ENCODE results near the gene SLC3A2. TPM values are rescaled to one million over a fixed set of nuclear protein-coding genes. Genes with fewer than 3 reads are reported as not detected.

SLC3A2 gene
- total RNA-seq, 2 experiments from 2014 or later: 289 to 321 TPM

DNA sequence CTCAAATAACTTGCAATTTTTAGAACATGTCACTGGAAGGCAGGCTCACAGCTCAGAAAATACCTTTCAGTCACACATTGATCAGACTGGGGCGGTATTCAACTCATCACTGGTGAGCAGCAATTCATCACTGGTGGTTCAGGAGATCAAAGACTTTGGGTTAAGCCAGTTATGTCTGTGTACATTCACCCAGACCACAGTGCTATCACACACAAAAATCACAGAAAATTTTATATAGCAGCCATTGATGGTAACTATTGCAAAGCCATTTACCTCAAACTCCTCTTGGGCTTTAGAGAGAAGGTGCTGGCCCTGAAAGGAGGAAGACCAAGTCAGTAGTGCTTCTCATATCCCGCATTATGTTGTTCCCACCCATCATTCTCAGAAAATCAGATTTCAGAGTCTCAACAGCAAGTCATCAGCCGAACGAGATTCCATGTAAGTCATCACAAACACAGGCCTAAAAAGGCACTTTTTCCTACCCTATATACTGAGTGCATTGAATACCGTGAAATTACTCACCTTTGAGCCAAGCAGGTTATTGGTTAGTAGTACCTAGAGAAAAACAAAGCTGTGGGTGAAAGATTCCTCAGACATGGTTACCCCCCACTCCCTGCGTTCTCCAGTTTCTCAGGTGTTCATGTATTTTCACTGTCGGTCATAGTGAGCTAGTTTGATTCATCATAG is 27.3 kb upstream of the SLC3A2 start:
- Histone ChIP-seq H3K9me3 (ENCODE audit: low read length) (no peaks in the 10 kb centered on the region), H3K79me2 (ENCODE audit: insufficient read depth, low read depth, low read length) (peaks cover 63% of the 10 kb centered on the region), H3K36me3 (ENCODE audit: insufficient read depth, low read length) (peaks cover 69% of the 10 kb centered on the region), H3K4me3 (ENCODE audit: low read depth, low read length, poor library complexity, severe bottlenecking) (peak overlapping the region; percentile 94), H3K4me2 (ENCODE audit: low read length) (peak overlapping the region; percentile 99), H3K4me1 (ENCODE audit: insufficient read depth, low read length, poor library complexity, severe bottlenecking) (peaks cover 30% of the 10 kb centered on the region), H3K27ac (ENCODE audit: low read depth, low read length, poor library complexity, severe bottlenecking) (peak overlapping the region; percentile 92), H2AFZ (ENCODE audit: low read length) (no peak overlapping the region), H3K9me2 (ENCODE audit: insufficient read depth, low read length) (no peaks in the 10 kb centered on the region), H4K20me1 (ENCODE audit: insufficient read depth, low read length) (peaks cover 52% of the 10 kb centered on the region)
- POLR2A ChIA-PET: interaction anchor here (0.5 to 5.1 kb wide), 13 partner anchors 8 to 262 kb away, joined by 3 to 70 read pairs (median 6); partner anchors contain the start of genes C11orf98, CSKMT, NXF1 and SLC3A2
- CTCF ChIA-PET (ENCODE audit: unreplicated experiment): interaction anchor here (1.0 kb wide), 1 partner anchor 11 kb away, joined by 3 read pairs; no protein-coding TSS in a partner anchor
- TF ChIP-seq CTCF (conservative IDR thresholded peaks at IDR 0.05; ENCODE audit: low read length): no peak
- no peak for TF ChIP-seq EZH2phosphoT487 (IDR thresholded peaks at IDR 0.05; ENCODE audit: borderline replicate concordance, low read depth, low read length)
- no TSS peak for BruUV-seq (replicated peaks)
- intact Hi-C loops (cut with micrococcal nuclease; ENCODE audit: unreplicated experiment): no loop called here
- DNase-seq (ENCODE audit: low spot score): no peak

GRCh38 chr11:62854013-62854824 is 26.5 kb upstream of the SLC3A2 start:
- Histone ChIP-seq H2AFZ (ENCODE audit: low read length) (no peak overlapping the region), H3K4me3 (ENCODE audit: low read depth, low read length, poor library complexity, severe bottlenecking) (peak overlapping the region; percentile 94), H3K4me1 (ENCODE audit: insufficient read depth, low read length, poor library complexity, severe bottlenecking) (peaks cover 31% of the 10 kb centered on the region), H3K4me2 (ENCODE audit: low read length) (peak overlapping the region; percentile 99), H3K9me3 (ENCODE audit: low read length) (no peaks in the 10 kb centered on the region), H3K9me2 (ENCODE audit: insufficient read depth, low read length) (no peaks in the 10 kb centered on the region), H3K27ac (ENCODE audit: low read depth, low read length, poor library complexity, severe bottlenecking) (peak overlapping the region; percentile 92), H3K79me2 (ENCODE audit: insufficient read depth, low read depth, low read length) (peaks cover 71% of the 10 kb centered on the region), H3K36me3 (ENCODE audit: insufficient read depth, low read length) (peaks cover 70% of the 10 kb centered on the region), H4K20me1 (ENCODE audit: insufficient read depth, low read length) (peaks cover 52% of the 10 kb centered on the region)
- intact Hi-C loops (cut with micrococcal nuclease; ENCODE audit: unreplicated experiment): no loop called here
- BruUV-seq (replicated peaks): no TSS peak
- peak; percentile 49 for DNase-seq (ENCODE audit: low spot score)
- TF ChIP-seq CTCF (conservative IDR thresholded peaks at IDR 0.05; ENCODE audit: low read length): no peak
- TF ChIP-seq EZH2phosphoT487 (IDR thresholded peaks at IDR 0.05; ENCODE audit: borderline replicate concordance, low read depth, low read length): no peak
- CTCF ChIA-PET (ENCODE audit: unreplicated experiment): interaction anchor here (1.0 kb wide), 1 partner anchor 12 kb away, joined by 3 read pairs; no protein-coding TSS in a partner anchor
- POLR2A ChIA-PET: interaction anchor here (0.5 to 5.1 kb wide), 17 partner anchors 8 to 263 kb away, joined by 3 to 70 read pairs (median 4); partner anchors contain the start of genes C11orf98, CSKMT, LBHD1 and NXF1
